Psoas muscle (tissue), 8 donors: ENCODE data around the gene SZRD1. TPM values are rescaled to one million over a fixed set of nuclear protein-coding genes. Genes with fewer than 3 reads are reported as not detected.

Source experiments
- ATAC-seq, 4 donors: fragments of 200-7000 bp; cut with Tn5 transposase; one replicate each; pipeline ENCODE4 v1.9.1; 2020; ENCODE audit warnings: moderate library complexity in 3 of 4, mild to moderate bottlenecking in 2 of 4
- DNase-seq, 2 donors: peaks; one replicate each; pipeline ENCODE4 v3.0.0-alpha.2; 2020
- H3K27ac ChIP-seq: fragments of 200-600 bp; one replicate; pipeline ENCODE4 v1.8.0; 2022
- H3K27me3 ChIP-seq, 3 donors: fragments of 200-600 bp in 1 of 3; one replicate each; pipeline versions ENCODE4 v1.6.1 to v1.8.0; 2013 to 2022; ENCODE audit warnings: low read length in 2 of 3, mild to moderate bottlenecking in 2 of 3, moderate library complexity in 1 of 3; ENCODE audit not compliant: insufficient read depth in 3 of 3
- H3K36me3 ChIP-seq, 2 donors: fragments of 200-600 bp in 1 of 2; one replicate each; pipeline versions ENCODE4 v1.6.1 to v1.8.0; 2013 to 2022; ENCODE audit warnings: low read depth in 1 of 2, mild to moderate bottlenecking in 1 of 2, moderate library complexity in 1 of 2; ENCODE audit not compliant: insufficient read depth in 1 of 2
- H3K4me1 ChIP-seq: fragments of 200-600 bp; one replicate; pipeline ENCODE4 v1.8.0; 2022
- H3K4me3 ChIP-seq: fragments of 200-600 bp; one replicate; pipeline ENCODE4 v1.8.0; 2022; ENCODE audit warnings: mild to moderate bottlenecking
- H3K9me3 ChIP-seq: fragments of 200-600 bp; one replicate; pipeline ENCODE4 v1.8.0; 2022
- WGBS, 3 donors: extraction: QIAGEN DNeasy Blood & Tissue Kit; methylation state at CpG; one replicate each; pipeline versions ENCODE4 v1.1.6 to v1.1.7; 2013; 5-methylcytosine and 5-hydroxymethylcytosine counted together
- intact Hi-C, 2 donors: fragments of 100-400 bp; cut with DNase I; formaldehyde crosslinking; loops; one replicate each; pipeline versions ENCODE4 v1.11.0 to v1.14.2; 2022
- polyA plus RNA-seq, 3 donors: library from polyadenylated mRNA; stranded (reverse); fragments of 200-250 nt; gene quantifications; one replicate each; pipeline ENCODE4 v1.2.3, GENCODE V29; 2013
- total RNA-seq, 4 donors: library from RNA; stranded (reverse); fragmentation: NEBNext Ultra II Directional in 2 of 4; extraction: Animal tissue kit (Norgen Biotek cat#: 25700) in 2 of 4; gene quantifications; one replicate each; pipeline versions ENCODE4 v1.2.1 to v1.2.4, GENCODE V29; 2021 to 2023
- TF ChIP-seq, protein P1 (sequence below): fragments of 200-600 bp; IDR thresholded peaks from one replicate; pipeline ENCODE4 v1.8.0; 2022; ENCODE audit warnings: antibody characterized with exemption
- donor health status: healthy with polysubstance abuse.
- donor health status: DM: no; HTN: no; CAD: no; lungs with moderate emphysema.
- donor health status: Bipolar disorder and iron deficiency.
- donor health status: healthy.
- donor health status: DM: yes; HTN: yes; CAD: no.
- donor health status: DM: no; HTN: no; CAD: no.
- donor health status: DM: no; HTN: no; CAD: no.
- donor health status: DM: yes; HTN: yes; CAD: no.

SZRD1 gene
- total and polyA plus RNA-seq, 7 donors: 75.9 to 184 (median 142) TPM

DNA sequence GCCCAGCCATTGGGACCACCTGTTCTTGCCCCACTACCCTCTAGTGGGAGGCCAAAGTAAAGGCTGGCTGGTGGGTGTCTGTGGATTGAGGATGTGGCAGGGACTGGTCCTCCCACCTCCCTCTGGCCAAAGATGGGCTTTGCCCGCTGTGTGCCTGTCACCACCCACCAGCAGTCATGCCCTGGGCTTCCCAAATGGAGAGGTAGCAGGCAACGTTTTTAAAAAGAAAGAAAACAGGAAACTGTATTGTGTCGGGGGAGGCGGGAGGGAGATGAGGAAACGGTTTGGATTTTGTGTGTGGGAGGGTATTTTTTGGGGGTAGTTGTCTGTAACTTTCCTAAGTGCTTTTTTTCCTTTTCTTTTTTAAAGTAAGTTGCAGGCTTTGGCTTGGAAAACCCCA lies 30.1 kb downstream of the SZRD1 start:
- TF ChIP-seq, protein P1, sequence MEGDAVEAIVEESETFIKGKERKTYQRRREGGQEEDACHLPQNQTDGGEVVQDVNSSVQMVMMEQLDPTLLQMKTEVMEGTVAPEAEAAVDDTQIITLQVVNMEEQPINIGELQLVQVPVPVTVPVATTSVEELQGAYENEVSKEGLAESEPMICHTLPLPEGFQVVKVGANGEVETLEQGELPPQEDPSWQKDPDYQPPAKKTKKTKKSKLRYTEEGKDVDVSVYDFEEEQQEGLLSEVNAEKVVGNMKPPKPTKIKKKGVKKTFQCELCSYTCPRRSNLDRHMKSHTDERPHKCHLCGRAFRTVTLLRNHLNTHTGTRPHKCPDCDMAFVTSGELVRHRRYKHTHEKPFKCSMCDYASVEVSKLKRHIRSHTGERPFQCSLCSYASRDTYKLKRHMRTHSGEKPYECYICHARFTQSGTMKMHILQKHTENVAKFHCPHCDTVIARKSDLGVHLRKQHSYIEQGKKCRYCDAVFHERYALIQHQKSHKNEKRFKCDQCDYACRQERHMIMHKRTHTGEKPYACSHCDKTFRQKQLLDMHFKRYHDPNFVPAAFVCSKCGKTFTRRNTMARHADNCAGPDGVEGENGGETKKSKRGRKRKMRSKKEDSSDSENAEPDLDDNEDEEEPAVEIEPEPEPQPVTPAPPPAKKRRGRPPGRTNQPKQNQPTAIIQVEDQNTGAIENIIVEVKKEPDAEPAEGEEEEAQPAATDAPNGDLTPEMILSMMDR: no peak
- intact Hi-C loops: no loop called here
- Histone ChIP-seq H3K27ac (peak overlapping the region; percentile 77), H3K4me1 (peaks cover 34% of the 10 kb centered on the region), H3K36me3 (peaks cover 0 to 63% of the 10 kb centered on the region in 2 donors), H3K27me3 (no peaks in the 10 kb centered on the region), H3K4me3 (no peak overlapping the region), H3K9me3 (no peaks in the 10 kb centered on the region)
- DNase-seq: no peak
- WGBS, 3 donors: 55 to 68% (median 57%) methylated on average over 5 of the region's 5 CpGs
- no peak for ATAC-seq

GRCh38 chr1:16398371-16398953 lies 31.4 kb downstream of the SZRD1 start:
- peaks cover 21% of the 10 kb centered on the region for H3K4me1 ChIP-seq
- no peak overlapping the region for H3K27ac ChIP-seq
- ATAC-seq (no peak), DNase-seq (no peak)
- peaks cover 0 to 60% of the 10 kb centered on the region in 2 donors for H3K36me3 ChIP-seq
- H3K4me3 ChIP-seq: no peak overlapping the region
- no peaks in the 10 kb centered on the region for H3K9me3 ChIP-seq
- H3K27me3 ChIP-seq: no peaks in the 10 kb centered on the region
- 72 to 87% (median 75%) methylated on average over 5 of the region's 5 CpGs for WGBS, 3 donors
- TF ChIP-seq, protein P1: no peak
- intact Hi-C loops: no loop called here

GRCh38 chr1:16402742-16403141 lies 35.7 kb downstream of the SZRD1 start:
- intact Hi-C loops: no loop called here
- TF ChIP-seq, protein P1: no peak
- no peak overlapping the region for H3K4me3 ChIP-seq
- H3K4me1 ChIP-seq: no peaks in the 10 kb centered on the region
- WGBS, 3 donors: 77 to 80% (median 79%) methylated on average over 10 of the region's 10 CpGs
- H3K9me3 ChIP-seq: no peaks in the 10 kb centered on the region
- H3K27ac ChIP-seq: no peak overlapping the region
- no peaks in the 10 kb centered on the region for H3K27me3 ChIP-seq
- DNase-seq (no peak), ATAC-seq (no peak)
- peaks cover 0 to 23% of the 10 kb centered on the region in 2 donors for H3K36me3 ChIP-seq

DNA sequence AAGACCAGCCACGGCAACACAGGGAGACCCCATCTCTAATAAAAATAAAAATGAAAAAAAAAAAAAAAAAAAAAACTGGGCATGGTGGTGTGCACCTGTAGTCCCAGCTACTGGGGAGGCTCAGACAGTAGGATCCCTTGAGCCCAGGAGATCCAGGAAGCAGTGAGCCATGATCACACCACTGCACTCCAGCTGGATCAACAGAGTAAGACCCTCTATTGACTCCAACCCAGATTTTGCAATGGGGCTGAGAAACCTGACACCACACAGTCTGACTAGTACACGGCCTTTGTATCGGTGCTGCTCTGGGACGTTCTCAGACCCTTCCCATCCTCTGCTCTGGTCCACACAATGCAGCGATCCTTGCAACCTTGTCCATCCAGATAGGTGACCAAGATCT lies 38.4 kb downstream of the SZRD1 start:
- ATAC-seq (no peak), DNase-seq (no peak)
- no peaks in the 10 kb centered on the region for H3K4me1 ChIP-seq
- WGBS, 3 donors: 60 to 79% (median 62%) methylated on average over 5 of the region's 5 CpGs
- no peak overlapping the region for H3K27ac ChIP-seq
- H3K36me3 ChIP-seq: no peaks in the 10 kb centered on the region
- no peaks in the 10 kb centered on the region for H3K9me3 ChIP-seq
- no peak overlapping the region for H3K4me3 ChIP-seq
- TF ChIP-seq, protein P1: no peak
- no peaks in the 10 kb centered on the region for H3K27me3 ChIP-seq
- intact Hi-C loops: no loop called here

GRCh38 chr1:16406868-16407267 lies 39.8 kb downstream of the SZRD1 start:
- Histone ChIP-seq H3K4me1 (no peaks in the 10 kb centered on the region), H3K36me3 (no peaks in the 10 kb centered on the region), H3K4me3 (no peak overlapping the region), H3K9me3 (no peaks in the 10 kb centered on the region), H3K27ac (no peak overlapping the region), H3K27me3 (no peaks in the 10 kb centered on the region)
- TF ChIP-seq, protein P1: no peak
- intact Hi-C loops: no loop called here
- 79 to 87% (median 87%) methylated on average over 9 of the region's 9 CpGs for WGBS, 3 donors
- DNase-seq (no peak), ATAC-seq (no peak)
